ENCODE data around the gene TEDDM1.

Gene TEDDM1

GRCh38 chr1:182408435-182409075 lies 8.1 kb upstream of the TEDDM1 start:
- Histone ChIP-seq H3K9me3 (ENCODE audit: control insufficient read depth in 1 of 2, low read length in 2 of 2) (no peaks in the 10 kb centered on the region), H3K4me3 (ENCODE audit: low read depth in 1 of 2, low read length in 2 of 2) (no peak overlapping the region), H3K4me1 (ENCODE audit: control insufficient read depth in 1 of 2, insufficient read depth in 2 of 2, low read length in 2 of 2) (peaks cover 0 to 7% of the 10 kb centered on the region in 2 donors), H3K27ac (ENCODE audit: low read depth, low read length) (no peak overlapping the region), H3K36me3 (ENCODE audit: control insufficient read depth in 1 of 2, insufficient read depth in 2 of 2, low read length in 2 of 2) (no peaks in the 10 kb centered on the region), H3K9ac (ENCODE audit: low read depth in 1 of 2, low read length in 2 of 2) (no peak overlapping the region), H3K27me3 (ENCODE audit: control insufficient read depth in 1 of 2, insufficient read depth in 2 of 2, low read length in 2 of 2) (no peaks in the 10 kb centered on the region)

GRCh38 chr1:182407724-182408123 lies 7.3 kb upstream of the TEDDM1 start:
- Histone ChIP-seq H3K9me3 (ENCODE audit: control insufficient read depth in 1 of 2, low read length in 2 of 2) (no peaks in the 10 kb centered on the region), H3K9ac (ENCODE audit: low read depth in 1 of 2, low read length in 2 of 2) (no peak overlapping the region), H3K4me1 (ENCODE audit: control insufficient read depth in 1 of 2, insufficient read depth in 2 of 2, low read length in 2 of 2) (peaks cover 0 to 7% of the 10 kb centered on the region in 2 donors), H3K36me3 (ENCODE audit: control insufficient read depth in 1 of 2, insufficient read depth in 2 of 2, low read length in 2 of 2) (no peaks in the 10 kb centered on the region), H3K4me3 (ENCODE audit: low read depth in 1 of 2, low read length in 2 of 2) (no peak overlapping the region), H3K27me3 (ENCODE audit: control insufficient read depth in 1 of 2, insufficient read depth in 2 of 2, low read length in 2 of 2) (no peaks in the 10 kb centered on the region), H3K27ac (ENCODE audit: low read depth, low read length) (no peak overlapping the region)

GRCh38 chr1:182406012-182406411 lies 5.5 kb upstream of the TEDDM1 start:
- no peak overlapping the region for H3K27ac ChIP-seq (ENCODE audit: low read depth, low read length)
- no peaks in the 10 kb centered on the region for H3K36me3 ChIP-seq (ENCODE audit: control insufficient read depth in 1 of 2, insufficient read depth in 2 of 2, low read length in 2 of 2)
- no peak overlapping the region for H3K4me3 ChIP-seq (ENCODE audit: low read depth in 1 of 2, low read length in 2 of 2)
- peaks cover 0 to 7% of the 10 kb centered on the region in 2 donors for H3K4me1 ChIP-seq (ENCODE audit: control insufficient read depth in 1 of 2, insufficient read depth in 2 of 2, low read length in 2 of 2)
- H3K27me3 ChIP-seq (ENCODE audit: control insufficient read depth in 1 of 2, insufficient read depth in 2 of 2, low read length in 2 of 2): no peaks in the 10 kb centered on the region
- no peak overlapping the region for H3K9ac ChIP-seq (ENCODE audit: low read depth in 1 of 2, low read length in 2 of 2)
- no peaks in the 10 kb centered on the region for H3K9me3 ChIP-seq (ENCODE audit: control insufficient read depth in 1 of 2, low read length in 2 of 2)

- Histone ChIP-seq H3K27ac (ENCODE audit: low read depth, low read length) (no peak overlapping the region), H3K27me3 (ENCODE audit: control insufficient read depth in 1 of 2, insufficient read depth in 2 of 2, low read length in 2 of 2) (no peaks in the 10 kb centered on the region), H3K9ac (ENCODE audit: low read depth in 1 of 2, low read length in 2 of 2) (no peak overlapping the region), H3K4me3 (ENCODE audit: low read depth in 1 of 2, low read length in 2 of 2) (no peak overlapping the region), H3K36me3 (ENCODE audit: control insufficient read depth in 1 of 2, insufficient read depth in 2 of 2, low read length in 2 of 2) (no peaks in the 10 kb centered on the region), H3K4me1 (ENCODE audit: control insufficient read depth in 1 of 2, insufficient read depth in 2 of 2, low read length in 2 of 2) (peaks cover 0 to 7% of the 10 kb centered on the region in 2 donors), H3K9me3 (ENCODE audit: control insufficient read depth in 1 of 2, low read length in 2 of 2) (no peaks in the 10 kb centered on the region)
Observed at GRCh38 chr1:182405578-182405977, 5.1 kb upstream of the TEDDM1 start.

GRCh38 chr1:182404781-182405180 lies 4.3 kb upstream of the TEDDM1 start:
- Histone ChIP-seq H3K4me3 (ENCODE audit: low read depth in 1 of 2, low read length in 2 of 2) (no peak overlapping the region), H3K27me3 (ENCODE audit: control insufficient read depth in 1 of 2, insufficient read depth in 2 of 2, low read length in 2 of 2) (no peaks in the 10 kb centered on the region), H3K36me3 (ENCODE audit: control insufficient read depth in 1 of 2, insufficient read depth in 2 of 2, low read length in 2 of 2) (no peaks in the 10 kb centered on the region), H3K9ac (ENCODE audit: low read depth in 1 of 2, low read length in 2 of 2) (no peak overlapping the region), H3K9me3 (ENCODE audit: control insufficient read depth in 1 of 2, low read length in 2 of 2) (no peaks in the 10 kb centered on the region), H3K4me1 (ENCODE audit: control insufficient read depth in 1 of 2, insufficient read depth in 2 of 2, low read length in 2 of 2) (peaks cover 0 to 7% of the 10 kb centered on the region in 2 donors), H3K27ac (ENCODE audit: low read depth, low read length) (no peak overlapping the region)

- peaks cover 0 to 2% of the 10 kb centered on the region in 2 donors for H3K4me1 ChIP-seq (ENCODE audit: control insufficient read depth in 1 of 2, insufficient read depth in 2 of 2, low read length in 2 of 2)
- no peaks in the 10 kb centered on the region for H3K27me3 ChIP-seq (ENCODE audit: control insufficient read depth in 1 of 2, insufficient read depth in 2 of 2, low read length in 2 of 2)
- no peaks in the 10 kb centered on the region for H3K36me3 ChIP-seq (ENCODE audit: control insufficient read depth in 1 of 2, insufficient read depth in 2 of 2, low read length in 2 of 2)
- no peak overlapping the region for H3K9ac ChIP-seq (ENCODE audit: low read depth in 1 of 2, low read length in 2 of 2)
- no peak overlapping the region for H3K4me3 ChIP-seq (ENCODE audit: low read depth in 1 of 2, low read length in 2 of 2)
- H3K9me3 ChIP-seq (ENCODE audit: control insufficient read depth in 1 of 2, low read length in 2 of 2): no peaks in the 10 kb centered on the region
- no peak overlapping the region for H3K27ac ChIP-seq (ENCODE audit: low read depth, low read length)
Observed at GRCh38 chr1:182397653-182398393, 2.6 kb downstream of the TEDDM1 start.

- Histone ChIP-seq H3K9me3 (ENCODE audit: control insufficient read depth in 1 of 2, low read length in 2 of 2) (no peaks in the 10 kb centered on the region), H3K4me1 (ENCODE audit: control insufficient read depth in 1 of 2, insufficient read depth in 2 of 2, low read length in 2 of 2) (peaks cover 0 to 9% of the 10 kb centered on the region in 2 donors), H3K9ac (ENCODE audit: low read depth in 1 of 2, low read length in 2 of 2) (no peak overlapping the region), H3K4me3 (ENCODE audit: low read depth in 1 of 2, low read length in 2 of 2) (no peak overlapping the region), H3K36me3 (ENCODE audit: control insufficient read depth in 1 of 2, insufficient read depth in 2 of 2, low read length in 2 of 2) (no peaks in the 10 kb centered on the region), H3K27me3 (ENCODE audit: control insufficient read depth in 1 of 2, insufficient read depth in 2 of 2, low read length in 2 of 2) (no peaks in the 10 kb centered on the region), H3K27ac (ENCODE audit: low read depth, low read length) (no peak overlapping the region)
Observed at GRCh38 chr1:182395906-182396305, 4.6 kb downstream of the TEDDM1 start.

- Histone ChIP-seq H3K27me3 (ENCODE audit: control insufficient read depth in 1 of 2, insufficient read depth in 2 of 2, low read length in 2 of 2) (no peaks in the 10 kb centered on the region), H3K9me3 (ENCODE audit: control insufficient read depth in 1 of 2, low read length in 2 of 2) (no peaks in the 10 kb centered on the region), H3K4me1 (ENCODE audit: control insufficient read depth in 1 of 2, insufficient read depth in 2 of 2, low read length in 2 of 2) (peaks cover 8 to 10% of the 10 kb centered on the region in 2 donors), H3K27ac (ENCODE audit: low read depth, low read length) (no peak overlapping the region), H3K36me3 (ENCODE audit: control insufficient read depth in 1 of 2, insufficient read depth in 2 of 2, low read length in 2 of 2) (no peaks in the 10 kb centered on the region), H3K9ac (ENCODE audit: low read depth in 1 of 2, low read length in 2 of 2) (no peak overlapping the region), H3K4me3 (ENCODE audit: low read depth in 1 of 2, low read length in 2 of 2) (no peak overlapping the region)
Observed at GRCh38 chr1:182394055-182394775, 6.3 kb downstream of the TEDDM1 start.

- Histone ChIP-seq H3K9me3 (ENCODE audit: control insufficient read depth in 1 of 2, low read length in 2 of 2) (no peaks in the 10 kb centered on the region), H3K4me3 (ENCODE audit: low read depth in 1 of 2, low read length in 2 of 2) (peak overlapping the region; percentile 77 to 84), H3K36me3 (ENCODE audit: control insufficient read depth in 1 of 2, insufficient read depth in 2 of 2, low read length in 2 of 2) (peaks cover 5 to 12% of the 10 kb centered on the region in 2 donors), H3K9ac (ENCODE audit: low read depth in 1 of 2, low read length in 2 of 2) (peak overlapping the region; percentile 63 to 73), H3K4me1 (ENCODE audit: control insufficient read depth in 1 of 2, insufficient read depth in 2 of 2, low read length in 2 of 2) (peaks cover 8 to 19% of the 10 kb centered on the region in 2 donors), H3K27ac (ENCODE audit: low read depth, low read length) (peak overlapping the region; percentile 89), H3K27me3 (ENCODE audit: control insufficient read depth in 1 of 2, insufficient read depth in 2 of 2, low read length in 2 of 2) (no peaks in the 10 kb centered on the region)
Observed at GRCh38 chr1:182392050-182393028, 8.1 kb downstream of the TEDDM1 start.

All from duodenal mucosa (tissue), 2 donors.